ENCODE data around the gene LY9.

DNA sequence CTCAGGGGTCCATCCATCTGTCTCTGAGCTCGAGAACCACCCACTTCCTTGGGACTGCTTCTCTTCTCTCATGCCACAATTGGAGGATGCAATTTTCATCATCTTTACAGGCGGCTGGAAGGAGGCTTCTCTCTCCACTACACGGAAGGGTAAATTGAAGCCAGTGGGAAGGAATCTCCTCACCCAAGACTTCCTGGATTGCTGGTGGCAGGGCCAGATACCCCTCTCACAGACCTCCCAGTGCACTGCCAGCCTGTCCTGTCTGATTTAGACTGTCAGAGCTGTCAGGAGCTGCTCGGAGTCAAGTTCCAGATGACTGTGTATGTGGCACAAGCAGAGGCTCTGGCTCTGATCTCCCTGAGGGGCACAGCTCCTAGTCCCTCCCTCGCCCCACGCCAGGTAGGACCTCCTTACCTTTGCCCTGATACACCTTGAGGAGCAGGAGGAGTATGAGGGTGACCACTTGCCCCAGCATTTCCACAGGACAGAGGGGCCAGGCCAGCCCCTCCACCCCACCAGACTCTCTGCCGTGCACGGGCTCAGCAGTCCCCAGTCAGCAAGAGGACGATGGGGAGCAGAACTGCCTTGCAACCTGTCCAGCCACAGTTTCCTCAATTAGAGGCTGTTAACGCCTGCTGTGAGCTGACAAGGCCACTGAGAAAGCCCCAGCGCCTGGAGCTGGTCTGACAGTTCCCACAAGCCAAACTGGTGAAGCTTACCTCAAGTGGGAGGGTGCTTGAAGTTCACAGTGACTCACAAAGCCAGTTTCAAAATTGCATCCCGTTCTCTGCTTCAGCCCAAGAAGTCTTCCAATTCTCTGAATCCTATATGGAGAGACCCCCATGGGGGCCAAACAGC, 66.5 kb downstream of the LY9 start, which contains the start of gene CD244:
- TF ChIP-seq CTCF (IDR thresholded peaks at IDR 0.05) (no peak), POLR2A (IDR thresholded peaks at IDR 0.05) (no peak)
